ENCODE results near the gene PLA2G15. TPM values are rescaled to one million over a fixed set of nuclear protein-coding genes. Genes with fewer than 3 reads are reported as not detected.
"Not testable (repeated sequence)": the region's sequence is repeated elsewhere in the genome, so short reads cannot be mapped to it uniquely, and the experiment has no call there.

Gene PLA2G15
- total RNA-seq, 4 donors from 2014 or later, result 20.8 to 40.3 (median 38.4) TPM

GRCh38 chr16:68285683-68286082, 40.5 kb downstream of the PLA2G15 start:
- H3K27ac ChIP-seq, result peak overlapping the region in 2 of 3 donors; percentile 2 to 24

GRCh38 chr16:68286153-68287074, 41.2 kb downstream of the PLA2G15 start:
- H3K27ac ChIP-seq, result peak overlapping the region in 1 of 3 donors; percentile 24
- H3K27me3 ChIP-seq, result no peaks in the 10 kb centered on the region
- DNase-seq, result no peak
- TF ChIP-seq POLR2A (IDR thresholded peaks at IDR 0.05), result no peak
- TF ChIP-seq CTCF (IDR thresholded peaks at IDR 0.05), result no peak
- peaks cover 14 to 29% of the 10 kb centered on the region in 2 donors for H3K36me3 ChIP-seq
- H3K4me3 ChIP-seq (replicated peaks in 1 of 3), result no peak overlapping the region
- no peaks in the 10 kb centered on the region for H3K9me3 ChIP-seq
- peaks cover 4 to 59% of the 10 kb centered on the region in 2 donors for H3K4me1 ChIP-seq
- 79 to 84% methylated on average over 12 of the region's 12 CpGs for WGBS, 2 donors
- intact Hi-C loops (cut with DNase I), result no loop called here

More at GRCh38 chr16:68285683-68286082, 40.5 kb downstream of the PLA2G15 start:
- Histone ChIP-seq H3K4me1 (peaks cover 4 to 65% of the 10 kb centered on the region in 2 donors), H3K27me3 (no peaks in the 10 kb centered on the region), H3K9me3 (no peaks in the 10 kb centered on the region), H3K4me3 (replicated peaks in 1 of 3) (no peak overlapping the region), H3K36me3 (peaks cover 7 to 23% of the 10 kb centered on the region in 2 donors)
- TF ChIP-seq CTCF (IDR thresholded peaks at IDR 0.05) (no peak), POLR2A (IDR thresholded peaks at IDR 0.05) (no peak)
- WGBS, 2 donors, result 82 to 89% methylated on average over 3 of the region's 3 CpGs
- intact Hi-C loops (cut with DNase I), result no loop called here
- no peak for DNase-seq

- DNase-seq, result peak; percentile 34 to 38
- Histone ChIP-seq H3K4me1 (peaks cover 4 to 59% of the 10 kb centered on the region in 2 donors), H3K9me3 (no peaks in the 10 kb centered on the region), H3K36me3 (peaks cover 26 to 35% of the 10 kb centered on the region in 2 donors), H3K4me3 (replicated peaks in 1 of 3) (no peak overlapping the region), H3K27ac (peak overlapping the region in 2 of 3 donors; percentile 27 to 60), H3K27me3 (no peaks in the 10 kb centered on the region)
- WGBS, 2 donors, result 89 to 96% methylated on average over 9 to 11 of the region's 11 CpGs
- TF ChIP-seq POLR2A (IDR thresholded peaks at IDR 0.05) (no peak), CTCF (IDR thresholded peaks at IDR 0.05) (no peak)
- intact Hi-C loops (cut with DNase I), result no loop called here
These were observed 42.4 kb downstream of the PLA2G15 start for GRCh38 chr16:68287276-68288251.

- intact Hi-C loops (cut with DNase I), result no loop called here
- peaks cover 4 to 58% of the 10 kb centered on the region in 2 donors for H3K4me1 ChIP-seq
- DNase-seq, result no peak
- 80 to 88% methylated on average over 1 of the region's 1 CpG for WGBS, 2 donors
- H3K27me3 ChIP-seq, result no peaks in the 10 kb centered on the region
- peaks cover 32 to 35% of the 10 kb centered on the region in 2 donors for H3K36me3 ChIP-seq
- H3K4me3 ChIP-seq (replicated peaks in 1 of 3), result no peak overlapping the region
- TF ChIP-seq CTCF (IDR thresholded peaks at IDR 0.05) (no peak), POLR2A (IDR thresholded peaks at IDR 0.05) (no peak)
- H3K9me3 ChIP-seq, result no peaks in the 10 kb centered on the region
- peak overlapping the region in 2 of 3 donors; percentile 27 to 60 for H3K27ac ChIP-seq
These were observed 43.1 kb downstream of the PLA2G15 start for GRCh38 chr16:68288252-68288650.

GRCh38 chr16:68288796-68289195, 43.6 kb downstream of the PLA2G15 start:
- DNase-seq; intact Hi-C loops (cut with DNase I); H3K9me3 ChIP-seq; H3K27me3 ChIP-seq; H3K4me3 ChIP-seq (replicated peaks in 1 of 3): not testable (repeated sequence)
- 84 to 87% methylated on average over 9 of the region's 9 CpGs for WGBS, 2 donors
- Histone ChIP-seq H3K4me1 (peaks cover 4 to 52% of the 10 kb centered on the region in 2 donors), H3K36me3 (peaks cover 37 to 40% of the 10 kb centered on the region in 2 donors), H3K27ac (peak overlapping the region in 1 of 3 donors; percentile 27)
